ENCODE measurements around the gene TTBK1.

- TF ChIP-seq, protein P1, sequence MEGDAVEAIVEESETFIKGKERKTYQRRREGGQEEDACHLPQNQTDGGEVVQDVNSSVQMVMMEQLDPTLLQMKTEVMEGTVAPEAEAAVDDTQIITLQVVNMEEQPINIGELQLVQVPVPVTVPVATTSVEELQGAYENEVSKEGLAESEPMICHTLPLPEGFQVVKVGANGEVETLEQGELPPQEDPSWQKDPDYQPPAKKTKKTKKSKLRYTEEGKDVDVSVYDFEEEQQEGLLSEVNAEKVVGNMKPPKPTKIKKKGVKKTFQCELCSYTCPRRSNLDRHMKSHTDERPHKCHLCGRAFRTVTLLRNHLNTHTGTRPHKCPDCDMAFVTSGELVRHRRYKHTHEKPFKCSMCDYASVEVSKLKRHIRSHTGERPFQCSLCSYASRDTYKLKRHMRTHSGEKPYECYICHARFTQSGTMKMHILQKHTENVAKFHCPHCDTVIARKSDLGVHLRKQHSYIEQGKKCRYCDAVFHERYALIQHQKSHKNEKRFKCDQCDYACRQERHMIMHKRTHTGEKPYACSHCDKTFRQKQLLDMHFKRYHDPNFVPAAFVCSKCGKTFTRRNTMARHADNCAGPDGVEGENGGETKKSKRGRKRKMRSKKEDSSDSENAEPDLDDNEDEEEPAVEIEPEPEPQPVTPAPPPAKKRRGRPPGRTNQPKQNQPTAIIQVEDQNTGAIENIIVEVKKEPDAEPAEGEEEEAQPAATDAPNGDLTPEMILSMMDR (IDR thresholded peaks at IDR 0.05) = peak; percentile 51 to 68 (median 54)
- TF ChIP-seq POLR2A (IDR thresholded peaks at IDR 0.05) = peak; percentile 48
These were observed 65.1 kb downstream of the TTBK1 start, which contains the start of gene CRIP3 for GRCh38 chr6:43308101-43308989.
